ENCODE measurements around the gene CCK. TPM values are rescaled to one million over a fixed set of nuclear protein-coding genes. Genes with fewer than 3 reads are reported as not detected.

CCK gene
- total and polyA plus RNA-seq, 2 experiments from 2014 or later = 3.1 to 4.2 TPM

GRCh38 chr3:42300778-42301177, 34.8 kb upstream of the CCK start:
- H3K4me3 ChIP-seq = no peak overlapping the region
- Mint-ChIP-seq H3K4me1 (peaks cover 5% of the 10 kb centered on the region), H3K9me3 (no peaks in the 10 kb centered on the region; the same call in 2 of the 3 replicates), H3K4me3 (no peak overlapping the region), H3K27me3 (ENCODE audit: insufficient read depth, low read depth, poor library complexity) (peaks cover 7% of the 10 kb centered on the region), H3K27ac (no peak overlapping the region), H3K36me3 (ENCODE audit: low read depth) (no peaks in the 10 kb centered on the region)
- no peak overlapping the region for H2AFZ ChIP-seq
- no peaks in the 10 kb centered on the region; the same call in 1 of the 2 replicates for H4K20me1 ChIP-seq (replicated peaks; ENCODE audit: insufficient read depth)
- H3K27me3 ChIP-seq (ENCODE audit: insufficient read depth) = no peaks in the 10 kb centered on the region
- DNase-seq (ENCODE audit: low spot score) (no peak), ATAC-seq (no peak)
- H3K9me2 ChIP-seq (ENCODE audit: insufficient read depth) = no peaks in the 10 kb centered on the region; the same call in none of the 2 replicates
- no peaks in the 10 kb centered on the region for H3K4me1 ChIP-seq (ENCODE audit: insufficient read depth)
- no peaks in the 10 kb centered on the region for H3K79me2 ChIP-seq (replicated peaks; ENCODE audit: insufficient read depth)
- H3K27ac ChIP-seq (ENCODE audit: low read depth) = no peak overlapping the region
- TF ChIP-seq REST (IDR thresholded peaks at IDR 0.05; ENCODE audit: unreplicated experiment) (no peak), POLR2AphosphoS5 (IDR thresholded peaks at IDR 0.05; ENCODE audit: low read depth) (no peak), CREB1 (CRISPR knock-in tag; IDR thresholded peaks at IDR 0.05; ENCODE audit: low read depth) (no peak)
- TF ChIP-seq, protein P1, sequence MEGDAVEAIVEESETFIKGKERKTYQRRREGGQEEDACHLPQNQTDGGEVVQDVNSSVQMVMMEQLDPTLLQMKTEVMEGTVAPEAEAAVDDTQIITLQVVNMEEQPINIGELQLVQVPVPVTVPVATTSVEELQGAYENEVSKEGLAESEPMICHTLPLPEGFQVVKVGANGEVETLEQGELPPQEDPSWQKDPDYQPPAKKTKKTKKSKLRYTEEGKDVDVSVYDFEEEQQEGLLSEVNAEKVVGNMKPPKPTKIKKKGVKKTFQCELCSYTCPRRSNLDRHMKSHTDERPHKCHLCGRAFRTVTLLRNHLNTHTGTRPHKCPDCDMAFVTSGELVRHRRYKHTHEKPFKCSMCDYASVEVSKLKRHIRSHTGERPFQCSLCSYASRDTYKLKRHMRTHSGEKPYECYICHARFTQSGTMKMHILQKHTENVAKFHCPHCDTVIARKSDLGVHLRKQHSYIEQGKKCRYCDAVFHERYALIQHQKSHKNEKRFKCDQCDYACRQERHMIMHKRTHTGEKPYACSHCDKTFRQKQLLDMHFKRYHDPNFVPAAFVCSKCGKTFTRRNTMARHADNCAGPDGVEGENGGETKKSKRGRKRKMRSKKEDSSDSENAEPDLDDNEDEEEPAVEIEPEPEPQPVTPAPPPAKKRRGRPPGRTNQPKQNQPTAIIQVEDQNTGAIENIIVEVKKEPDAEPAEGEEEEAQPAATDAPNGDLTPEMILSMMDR (conservative IDR thresholded peaks at IDR 0.05; ENCODE audit: low read depth in 2 of 2) = no peak
- no peaks in the 10 kb centered on the region for H3K36me3 ChIP-seq (ENCODE audit: insufficient read depth)
- H3F3A ChIP-seq (replicated peaks; ENCODE audit: low read depth) = no peaks in the 10 kb centered on the region
- no peak overlapping the region for H3K4me2 ChIP-seq

DNA sequence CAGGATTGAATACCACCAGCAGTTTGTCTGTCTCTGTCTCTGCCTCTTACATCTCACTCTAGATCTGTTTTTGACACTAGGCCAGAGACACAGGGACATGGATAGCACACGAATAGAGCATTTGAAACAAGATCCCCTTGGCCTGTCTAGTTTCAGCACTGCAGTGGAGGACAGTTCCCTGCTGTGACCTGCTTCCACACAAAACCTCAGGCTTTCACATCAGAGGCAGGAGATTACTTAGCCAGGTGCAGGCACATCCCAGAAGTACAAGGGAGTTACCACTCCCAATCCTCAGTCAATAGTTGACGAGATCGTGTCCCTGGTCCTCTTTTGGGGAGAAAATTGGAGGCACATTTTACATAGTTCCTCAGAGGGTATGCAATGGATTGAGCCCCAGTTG, 34.0 kb upstream of the CCK start:
- Mint-ChIP-seq H3K9me3 (no peaks in the 10 kb centered on the region; the same call in 2 of the 3 replicates), H3K27ac (no peak overlapping the region), H3K27me3 (ENCODE audit: insufficient read depth, low read depth, poor library complexity) (peaks cover 5% of the 10 kb centered on the region), H3K4me1 (peaks cover 5% of the 10 kb centered on the region), H3K4me3 (no peak overlapping the region), H3K36me3 (ENCODE audit: low read depth) (no peaks in the 10 kb centered on the region)
- Histone ChIP-seq H3K4me1 (ENCODE audit: insufficient read depth) (no peaks in the 10 kb centered on the region), H3K27me3 (ENCODE audit: insufficient read depth) (no peaks in the 10 kb centered on the region), H4K20me1 (replicated peaks; ENCODE audit: insufficient read depth) (no peaks in the 10 kb centered on the region; the same call in 1 of the 2 replicates), H2AFZ (no peak overlapping the region), H3K79me2 (replicated peaks; ENCODE audit: insufficient read depth) (no peaks in the 10 kb centered on the region), H3K27ac (ENCODE audit: low read depth) (no peak overlapping the region), H3K4me3 (no peak overlapping the region), H3K9me2 (ENCODE audit: insufficient read depth) (no peaks in the 10 kb centered on the region; the same call in none of the 2 replicates), H3K36me3 (ENCODE audit: insufficient read depth) (no peaks in the 10 kb centered on the region), H3K4me2 (no peak overlapping the region), H3F3A (replicated peaks; ENCODE audit: low read depth) (no peaks in the 10 kb centered on the region)
- peak; percentile 69 for DNase-seq (ENCODE audit: low spot score)
- ATAC-seq = peak; percentile 80
- TF ChIP-seq ZNF114 (CRISPR knock-in tag; IDR thresholded peaks at IDR 0.05) (no peak), JUNB (IDR thresholded peaks at IDR 0.05; ENCODE audit: unreplicated experiment) (no peak)
- TF ChIP-seq, protein P2, sequence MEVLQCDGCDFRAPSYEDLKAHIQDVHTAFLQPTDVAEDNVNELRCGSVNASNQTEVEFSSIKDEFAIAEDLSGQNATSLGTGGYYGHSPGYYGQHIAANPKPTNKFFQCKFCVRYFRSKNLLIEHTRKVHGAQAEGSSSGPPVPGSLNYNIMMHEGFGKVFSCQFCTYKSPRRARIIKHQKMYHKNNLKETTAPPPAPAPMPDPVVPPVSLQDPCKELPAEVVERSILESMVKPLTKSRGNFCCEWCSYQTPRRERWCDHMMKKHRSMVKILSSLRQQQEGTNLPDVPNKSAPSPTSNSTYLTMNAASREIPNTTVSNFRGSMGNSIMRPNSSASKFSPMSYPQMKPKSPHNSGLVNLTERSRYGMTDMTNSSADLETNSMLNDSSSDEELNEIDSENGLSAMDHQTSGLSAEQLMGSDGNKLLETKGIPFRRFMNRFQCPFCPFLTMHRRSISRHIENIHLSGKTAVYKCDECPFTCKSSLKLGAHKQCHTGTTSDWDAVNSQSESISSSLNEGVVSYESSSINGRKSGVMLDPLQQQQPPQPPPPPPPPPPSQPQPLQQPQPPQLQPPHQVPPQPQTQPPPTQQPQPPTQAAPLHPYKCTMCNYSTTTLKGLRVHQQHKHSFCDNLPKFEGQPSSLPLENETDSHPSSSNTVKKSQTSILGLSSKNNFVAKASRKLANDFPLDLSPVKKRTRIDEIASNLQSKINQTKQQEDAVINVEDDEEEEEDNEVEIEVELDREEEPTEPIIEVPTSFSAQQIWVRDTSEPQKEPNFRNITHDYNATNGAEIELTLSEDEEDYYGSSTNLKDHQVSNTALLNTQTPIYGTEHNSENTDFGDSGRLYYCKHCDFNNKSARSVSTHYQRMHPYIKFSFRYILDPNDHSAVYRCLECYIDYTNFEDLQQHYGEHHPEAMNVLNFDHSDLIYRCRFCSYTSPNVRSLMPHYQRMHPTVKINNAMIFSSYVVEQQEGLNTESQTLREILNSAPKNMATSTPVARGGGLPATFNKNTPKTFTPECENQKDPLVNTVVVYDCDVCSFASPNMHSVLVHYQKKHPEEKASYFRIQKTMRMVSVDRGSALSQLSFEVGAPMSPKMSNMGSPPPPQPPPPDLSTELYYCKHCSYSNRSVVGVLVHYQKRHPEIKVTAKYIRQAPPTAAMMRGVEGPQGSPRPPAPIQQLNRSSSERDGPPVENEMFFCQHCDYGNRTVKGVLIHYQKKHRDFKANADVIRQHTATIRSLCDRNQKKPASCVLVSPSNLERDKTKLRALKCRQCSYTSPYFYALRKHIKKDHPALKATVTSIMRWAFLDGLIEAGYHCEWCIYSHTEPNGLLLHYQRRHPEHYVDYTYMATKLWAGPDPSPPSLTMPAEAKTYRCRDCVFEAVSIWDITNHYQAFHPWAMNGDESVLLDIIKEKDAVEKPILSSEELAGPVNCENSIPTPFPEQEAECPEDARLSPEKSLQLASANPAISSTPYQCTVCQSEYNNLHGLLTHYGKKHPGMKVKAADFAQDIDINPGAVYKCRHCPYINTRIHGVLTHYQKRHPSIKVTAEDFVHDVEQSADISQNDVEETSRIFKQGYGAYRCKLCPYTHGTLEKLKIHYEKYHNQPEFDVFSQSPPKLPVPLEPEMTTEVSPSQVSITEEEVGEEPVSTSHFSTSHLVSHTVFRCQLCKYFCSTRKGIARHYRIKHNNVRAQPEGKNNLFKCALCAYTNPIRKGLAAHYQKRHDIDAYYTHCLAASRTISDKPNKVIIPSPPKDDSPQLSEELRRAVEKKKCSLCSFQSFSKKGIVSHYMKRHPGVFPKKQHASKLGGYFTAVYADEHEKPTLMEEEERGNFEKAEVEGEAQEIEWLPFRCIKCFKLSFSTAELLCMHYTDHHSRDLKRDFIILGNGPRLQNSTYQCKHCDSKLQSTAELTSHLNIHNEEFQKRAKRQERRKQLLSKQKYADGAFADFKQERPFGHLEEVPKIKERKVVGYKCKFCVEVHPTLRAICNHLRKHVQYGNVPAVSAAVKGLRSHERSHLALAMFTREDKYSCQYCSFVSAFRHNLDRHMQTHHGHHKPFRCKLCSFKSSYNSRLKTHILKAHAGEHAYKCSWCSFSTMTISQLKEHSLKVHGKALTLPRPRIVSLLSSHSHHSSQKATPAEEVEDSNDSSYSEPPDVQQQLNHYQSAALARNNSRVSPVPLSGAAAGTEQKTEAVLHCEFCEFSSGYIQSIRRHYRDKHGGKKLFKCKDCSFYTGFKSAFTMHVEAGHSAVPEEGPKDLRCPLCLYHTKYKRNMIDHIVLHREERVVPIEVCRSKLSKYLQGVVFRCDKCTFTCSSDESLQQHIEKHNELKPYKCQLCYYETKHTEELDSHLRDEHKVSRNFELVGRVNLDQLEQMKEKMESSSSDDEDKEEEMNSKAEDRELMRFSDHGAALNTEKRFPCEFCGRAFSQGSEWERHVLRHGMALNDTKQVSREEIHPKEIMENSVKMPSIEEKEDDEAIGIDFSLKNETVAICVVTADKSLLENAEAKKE (CRISPR knock-in tag; IDR thresholded peaks at IDR 0.05) = 0 out of 2 replicates have a peak, but pooled peaks have one; percentile 4

Measured in GM23338 (cell line).